SW 1271 (cell line): Measurements from ENCODE around the gene MRPL49.
"Not testable (repeated sequence)": the region's sequence is repeated elsewhere in the genome, so short reads cannot be mapped to it uniquely, and the experiment has no call there.

Source experiments
- DNase-seq, 2 experiments: peaks; one replicate each; lab custom pipeline; 2025; lab: John Stamatoyannopoulos, UW

The MRPL49 gene

GRCh38 chr11:65165410-65166317, 43.5 kb downstream of the MRPL49 start:
- DNase-seq, result no peak

- no peak for DNase-seq
Observed at GRCh38 chr11:65166893-65167292, 44.8 kb downstream of the MRPL49 start.

GRCh38 chr11:65167656-65168055, 45.5 kb downstream of the MRPL49 start:
- DNase-seq, result no peak

GRCh38 chr11:65169164-65169641, 47.1 kb downstream of the MRPL49 start:
- no peak for DNase-seq

- DNase-seq, result no peak
Observed at GRCh38 chr11:65170058-65170534, 48.0 kb downstream of the MRPL49 start, which contains the start of gene SPDYC. Gene SPDYC (plus strand): TSS chr11:65170233. CDS start chr11:65171358, 1,125 bp downstream.

- DNase-seq, result no peak
Observed at GRCh38 chr11:65172600-65172999, 50.5 kb downstream of the MRPL49 start.

- DNase-seq, result not testable (repeated sequence)
Observed at GRCh38 chr11:65174571-65175010, 52.5 kb downstream of the MRPL49 start.
